Effector CD4-positive, alpha-beta T cell (primary cell): ENCODE results near the gene CFAP299.
A peak's percentile ranks its signal among the peaks of the same experiment; 100 is the strongest.

ENCODE experiments used
- DNase-seq: peaks from one replicate; pipeline ENCODE4 v3.0.0-alpha.2; 2020

Gene CFAP299

GRCh38 chr4:80393246-80393969 is 57.9 kb downstream of the CFAP299 start:
- no peak for DNase-seq

DNA sequence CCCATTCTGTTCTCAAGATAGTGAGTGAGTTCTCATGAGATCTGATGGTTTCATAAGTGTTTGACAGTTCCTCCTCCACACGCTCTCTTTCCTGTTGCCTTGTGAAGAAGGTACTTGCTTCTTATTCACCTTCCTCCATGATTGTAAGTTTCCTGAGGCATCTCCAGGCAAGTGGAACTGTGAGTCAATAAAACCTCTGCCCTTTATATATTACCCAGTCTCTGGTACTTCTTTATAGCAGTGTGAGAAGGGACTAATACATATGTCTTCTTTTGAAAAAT is 58.4 kb downstream of the CFAP299 start:
- no peak for DNase-seq

- DNase-seq: no peak
These were observed 71.7 kb downstream of the CFAP299 start for GRCh38 chr4:80407246-80407645.

- no peak for DNase-seq
These were observed 74.3 kb downstream of the CFAP299 start for GRCh38 chr4:80409809-80410208.

DNA sequence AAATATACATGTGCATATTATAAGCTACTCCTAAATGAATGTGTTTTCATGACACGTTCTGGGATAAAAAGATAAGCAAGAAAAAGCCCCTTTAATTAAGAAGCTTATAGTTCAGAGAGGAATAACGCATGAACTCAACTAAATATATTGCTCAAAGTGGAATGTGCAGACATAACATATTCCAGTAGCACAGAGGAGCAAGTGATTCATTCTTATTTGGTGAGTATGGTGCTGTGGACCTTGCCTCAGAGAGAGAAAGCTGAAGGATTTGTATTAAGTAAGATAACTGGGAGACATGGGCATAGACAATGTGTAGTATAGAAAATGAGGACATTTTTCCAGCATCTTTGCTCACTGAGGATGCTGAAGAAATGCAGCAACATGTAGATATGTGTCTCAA is 76.8 kb downstream of the CFAP299 start:
- DNase-seq: no peak

DNA sequence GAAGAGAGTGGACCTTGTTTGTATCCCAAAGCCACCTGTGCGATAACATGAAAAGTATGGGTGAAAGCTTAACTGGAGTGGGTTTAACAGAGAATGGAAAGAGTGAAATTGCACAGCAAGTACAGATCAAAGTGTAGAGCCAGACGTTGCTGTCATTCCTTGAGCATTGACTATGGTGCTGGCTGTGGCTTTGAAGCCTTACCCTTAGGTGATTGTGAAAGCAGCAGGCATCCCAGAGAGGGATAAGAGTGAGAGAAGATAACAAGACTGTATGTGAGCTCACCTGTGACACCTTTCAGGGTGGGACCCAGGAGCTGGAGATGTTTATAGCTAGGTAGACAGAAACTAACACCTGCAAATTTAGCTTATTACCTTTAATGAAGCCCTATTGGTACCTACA is 77.6 kb downstream of the CFAP299 start:
- DNase-seq: no peak

DNA sequence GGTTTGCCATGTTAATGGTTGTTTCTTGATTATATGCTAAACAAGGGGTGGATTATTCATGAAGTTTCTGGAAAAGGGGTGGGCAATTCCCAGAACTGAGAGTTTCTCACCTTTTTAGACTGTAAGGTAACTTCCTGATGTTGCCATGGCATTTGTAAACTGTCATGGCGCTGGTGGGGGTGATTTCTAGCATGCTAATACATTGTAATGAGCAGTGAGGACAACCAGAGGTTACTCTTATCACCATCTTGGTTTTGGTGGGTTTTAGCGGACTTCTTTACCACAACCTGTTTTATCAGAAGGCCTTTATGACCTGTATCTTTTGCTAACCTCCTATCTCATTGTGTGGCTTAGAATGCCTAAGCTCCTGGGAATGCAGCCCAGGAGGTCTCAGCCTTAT is 81.5 kb downstream of the CFAP299 start:
- DNase-seq: no peak

GRCh38 chr4:80419946-80420345 is 84.4 kb downstream of the CFAP299 start:
- no peak for DNase-seq

- DNase-seq: no peak
These were observed 85.1 kb downstream of the CFAP299 start for GRCh38 chr4:80420638-80421037.

GRCh38 chr4:80422727-80423404 is 87.3 kb downstream of the CFAP299 start:
- DNase-seq: no peak

GRCh38 chr4:80423553-80424224 is 88.2 kb downstream of the CFAP299 start:
- no peak for DNase-seq

GRCh38 chr4:80424225-80424581 is 88.7 kb downstream of the CFAP299 start:
- no peak for DNase-seq

DNA sequence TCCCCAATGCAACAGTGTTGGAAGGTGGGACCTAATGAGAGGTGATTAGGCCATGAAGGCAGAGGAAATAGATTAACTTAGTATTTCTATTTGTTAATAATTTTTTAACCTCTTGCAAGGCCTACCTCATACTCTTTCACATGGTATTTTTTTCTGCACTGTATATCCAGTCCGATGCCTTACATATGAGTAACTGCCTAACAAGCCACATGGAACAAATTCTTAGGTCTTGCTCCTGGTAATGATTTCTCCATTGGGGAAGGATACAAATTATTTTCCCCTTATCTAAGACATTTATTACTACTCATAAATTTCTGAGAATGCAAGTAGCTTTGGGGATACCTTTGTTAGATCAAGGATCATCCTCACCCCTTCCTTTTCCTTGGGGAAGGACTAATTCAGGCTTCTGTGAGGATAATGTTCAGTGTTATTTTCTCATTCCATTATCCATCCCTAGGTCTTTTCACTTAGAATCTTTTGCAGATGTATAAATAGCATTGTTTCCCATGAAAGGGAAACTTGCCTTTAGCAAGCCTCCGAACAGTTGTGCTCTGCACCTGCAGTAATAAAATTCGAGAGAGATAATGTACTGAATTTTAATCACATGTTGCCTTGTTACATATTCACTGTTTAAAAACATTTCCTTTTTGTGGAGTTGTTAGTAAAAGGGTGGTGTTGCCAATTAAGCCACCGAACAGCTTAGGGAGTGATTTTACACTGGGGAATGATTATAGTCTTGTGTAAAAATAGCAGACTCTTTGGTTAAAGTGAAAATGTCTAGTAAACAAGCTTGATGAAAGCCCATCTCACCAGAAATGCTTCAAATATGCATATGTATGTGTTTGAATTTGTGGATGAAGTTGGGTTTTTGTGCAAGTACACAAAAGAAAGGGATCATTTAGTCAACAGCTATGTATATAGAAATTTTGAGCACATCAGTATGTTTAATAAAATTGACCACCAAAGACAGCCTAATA is 89.9 kb downstream of the CFAP299 start:
- no peak for DNase-seq

DNA sequence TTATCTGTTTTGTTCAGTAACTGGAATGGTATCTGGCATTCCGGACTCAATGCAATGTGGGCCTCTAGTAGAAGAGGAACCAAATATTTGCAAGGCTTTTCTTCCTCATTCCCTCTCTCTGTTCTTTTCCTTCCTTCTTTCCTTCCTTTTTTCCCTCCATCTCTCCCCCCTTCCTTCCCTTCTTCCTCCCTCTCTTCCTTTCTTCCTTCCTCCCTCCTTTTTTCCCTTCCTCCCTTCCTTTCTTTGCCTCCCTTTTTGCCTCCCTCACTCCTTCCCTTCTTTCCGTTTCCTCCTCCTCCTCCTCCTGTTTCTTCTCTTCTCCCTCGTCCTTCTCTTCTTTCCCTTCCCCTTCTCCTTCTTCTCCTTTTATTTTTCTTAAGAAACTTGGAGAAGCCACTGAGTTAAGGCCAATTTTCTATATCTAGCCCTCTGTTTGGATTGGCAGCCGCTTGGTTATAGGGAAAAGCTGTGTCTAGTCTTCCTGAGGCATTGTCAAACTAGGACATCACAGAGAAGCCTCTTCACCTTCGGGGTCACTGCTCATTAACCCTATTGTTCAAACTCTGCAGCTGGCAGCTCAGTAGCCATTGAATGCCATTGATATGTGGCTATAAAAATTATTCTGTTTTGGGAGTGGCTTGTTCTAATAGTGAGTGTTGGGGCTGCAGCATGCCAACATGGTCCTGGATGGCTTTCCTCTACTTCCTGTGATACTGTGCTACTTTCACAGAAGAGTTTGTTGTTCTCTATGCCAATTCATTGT is 95.9 kb downstream of the CFAP299 start:
- no peak for DNase-seq

GRCh38 chr4:80434238-80434637 is 98.7 kb downstream of the CFAP299 start:
- DNase-seq: no peak

DNA sequence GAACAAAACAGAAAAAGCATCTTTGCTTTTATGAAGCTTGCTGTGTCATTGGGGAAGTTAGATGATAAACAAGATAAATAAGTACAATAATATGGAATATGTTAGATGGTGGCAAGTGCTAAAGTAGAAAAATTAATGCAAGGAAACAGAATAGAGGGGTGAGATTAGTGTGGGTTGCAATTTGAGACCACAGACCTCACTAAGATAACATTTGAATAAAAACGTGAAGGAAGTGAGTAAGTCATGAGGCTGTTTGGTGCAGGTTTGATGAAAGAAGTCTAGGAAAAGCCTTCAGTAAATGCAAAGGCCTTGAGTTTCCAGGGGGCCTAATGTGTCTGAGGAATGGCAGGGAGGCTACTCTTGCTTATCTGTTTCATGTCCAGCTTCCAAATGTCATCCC is 102.5 kb downstream of the CFAP299 start:
- no peak for DNase-seq

- DNase-seq: peak; percentile 5
These were observed 103.9 kb downstream of the CFAP299 start for GRCh38 chr4:80439294-80440061.

DNA sequence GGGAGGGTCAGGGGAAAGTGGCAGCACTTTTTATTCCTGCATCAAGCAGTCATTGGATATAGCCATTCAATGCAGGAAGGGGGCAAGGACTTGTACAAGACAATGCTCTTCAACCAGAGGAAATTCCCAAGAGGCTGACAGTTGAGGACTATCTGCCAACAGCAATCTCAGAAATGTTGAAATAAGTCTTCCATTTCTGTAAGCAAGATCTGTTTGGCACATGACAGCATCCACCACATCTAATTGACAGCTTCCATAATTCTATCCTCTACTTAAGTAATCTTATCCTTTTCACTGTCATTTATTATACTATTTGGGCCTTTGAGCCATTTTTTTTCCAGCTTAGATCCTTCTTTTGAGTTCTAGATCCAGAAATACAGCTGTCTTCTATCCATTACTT is 110.7 kb downstream of the CFAP299 start:
- no peak for DNase-seq

- no peak for DNase-seq
These were observed 111.1 kb downstream of the CFAP299 start for GRCh38 chr4:80446664-80447063.

DNA sequence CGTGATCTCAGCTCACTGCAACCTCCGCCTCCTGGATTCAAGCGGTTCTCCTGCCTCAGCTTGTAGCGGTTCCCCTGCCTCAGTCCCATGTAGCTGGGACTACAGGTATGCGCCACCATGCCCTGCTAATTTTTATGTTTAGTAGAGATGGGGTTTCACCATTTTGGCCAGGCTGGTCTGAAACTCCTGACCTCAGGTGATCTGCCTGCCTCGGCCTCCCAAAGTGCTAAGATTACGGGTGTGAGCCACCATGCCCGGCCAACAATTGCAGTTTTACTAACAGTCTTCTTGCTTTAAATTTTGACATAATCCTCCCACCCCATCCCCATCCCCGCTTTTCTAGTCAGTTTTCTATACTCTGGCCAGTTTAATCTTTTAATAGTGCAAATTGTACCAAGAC is 112.0 kb downstream of the CFAP299 start:
- no peak for DNase-seq

GRCh38 chr4:80448056-80448455 is 112.5 kb downstream of the CFAP299 start:
- DNase-seq: no peak

DNA sequence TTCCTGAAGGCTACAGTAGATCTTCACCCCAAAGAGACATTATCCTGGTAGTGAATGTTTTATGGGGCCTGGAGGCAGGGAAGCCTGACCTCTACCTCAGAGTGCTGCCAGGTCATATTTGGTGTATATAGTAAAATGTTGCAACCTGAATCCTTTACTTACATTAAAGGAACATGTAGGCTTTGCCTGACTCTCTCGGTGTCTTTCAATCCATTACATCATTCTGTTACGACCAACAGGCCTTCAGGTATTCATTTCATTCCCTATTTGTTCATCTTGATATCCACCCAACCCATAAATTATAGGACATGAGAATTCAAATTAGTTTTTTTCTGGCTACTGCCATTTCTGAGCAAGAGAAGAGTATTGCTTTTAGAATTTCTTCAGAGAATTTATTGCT is 116.5 kb downstream of the CFAP299 start:
- DNase-seq: no peak
